NCI-H2196 treated with DMSO at 0.1 percent for 48 hours (cell line): ENCODE measurements around the gene SHH.
"Not testable (repeated sequence)": the region's sequence is repeated elsewhere in the genome, so short reads cannot be mapped to it uniquely, and the experiment has no call there.

Experiments
- DNase-seq: peaks from one replicate; lab custom pipeline; 2025; ENCODE audit not compliant: unreplicated experiment; lab: John Stamatoyannopoulos, UW

The SHH gene

DNA sequence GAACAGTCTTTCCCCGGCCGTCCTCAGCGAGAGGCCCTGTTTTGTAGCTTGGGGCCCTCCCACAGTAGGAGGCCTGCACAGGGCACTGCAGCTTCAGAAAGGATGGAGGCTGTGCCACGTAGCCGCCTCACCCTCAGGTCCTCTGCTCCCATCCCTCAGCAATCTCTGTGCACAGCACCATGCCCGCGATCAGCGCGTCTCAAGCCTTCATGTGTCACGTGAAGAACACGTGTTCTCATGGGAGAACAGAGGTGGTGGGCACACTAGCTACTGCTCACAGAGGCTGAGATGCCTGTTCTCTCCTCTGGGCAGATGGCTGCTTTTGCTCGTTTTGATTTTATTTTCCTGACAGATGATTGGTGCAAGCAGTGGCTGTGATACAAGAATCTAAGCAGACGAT is 8.5 kb upstream of the SHH start:
- no peak for DNase-seq

DNA sequence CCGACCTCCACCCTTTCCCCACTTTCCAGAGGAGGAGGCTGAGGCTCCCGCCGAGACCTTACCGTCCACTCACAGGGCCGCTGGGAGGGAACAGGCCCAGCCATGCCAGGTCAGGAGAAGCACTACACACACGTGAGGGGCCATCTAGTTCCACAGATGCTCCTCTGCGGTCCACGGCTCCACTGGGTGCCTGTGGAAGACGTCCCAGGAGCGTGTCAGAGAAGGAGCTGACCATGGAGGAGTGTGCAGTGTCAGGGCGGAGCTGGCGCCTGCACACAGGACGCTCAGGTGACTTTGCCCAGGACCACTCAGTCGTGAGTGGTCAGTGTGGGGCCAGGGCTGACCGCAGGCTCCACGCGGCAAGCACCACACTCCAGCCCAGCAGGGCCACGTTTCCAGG is 8.0 kb upstream of the SHH start:
- no peak for DNase-seq

DNA sequence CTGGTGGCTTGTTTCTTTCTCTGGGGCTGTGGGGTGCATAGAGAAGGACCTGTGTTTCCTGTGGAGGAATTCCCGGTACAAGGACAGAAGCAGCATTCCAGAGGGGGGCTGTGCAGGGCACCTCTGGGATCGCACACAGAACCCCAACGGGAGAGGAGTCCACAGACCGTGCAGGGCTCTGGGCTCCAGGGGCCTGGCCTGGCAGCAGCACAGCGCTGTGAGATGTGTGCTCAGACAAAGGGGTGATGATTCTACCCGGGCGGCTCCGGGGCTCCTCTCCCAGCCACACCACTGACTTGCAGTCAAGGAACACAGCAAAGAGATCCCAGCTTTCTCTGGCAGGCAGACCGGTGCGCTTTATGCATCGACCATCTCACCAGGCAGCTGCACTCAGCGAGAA is 6.9 kb upstream of the SHH start:
- DNase-seq, result no peak

DNA sequence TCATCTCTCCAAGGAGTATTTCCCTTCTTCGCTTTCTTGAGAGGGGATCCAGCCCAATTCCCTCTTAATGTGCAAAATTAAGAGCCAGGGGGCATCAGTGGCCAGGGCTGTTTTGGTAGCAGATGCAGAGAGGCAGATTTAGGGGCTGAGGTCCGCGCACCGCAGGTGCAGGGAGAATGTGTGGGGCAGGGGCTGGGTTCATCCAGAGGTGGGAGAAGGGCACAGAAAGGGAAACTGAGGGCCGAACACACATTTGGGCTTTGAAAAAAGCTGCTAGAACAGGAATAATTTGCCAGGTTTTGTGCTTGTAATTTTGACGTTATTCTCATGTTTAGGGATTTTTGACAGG is 6.5 kb upstream of the SHH start:
- DNase-seq, result no peak

DNA sequence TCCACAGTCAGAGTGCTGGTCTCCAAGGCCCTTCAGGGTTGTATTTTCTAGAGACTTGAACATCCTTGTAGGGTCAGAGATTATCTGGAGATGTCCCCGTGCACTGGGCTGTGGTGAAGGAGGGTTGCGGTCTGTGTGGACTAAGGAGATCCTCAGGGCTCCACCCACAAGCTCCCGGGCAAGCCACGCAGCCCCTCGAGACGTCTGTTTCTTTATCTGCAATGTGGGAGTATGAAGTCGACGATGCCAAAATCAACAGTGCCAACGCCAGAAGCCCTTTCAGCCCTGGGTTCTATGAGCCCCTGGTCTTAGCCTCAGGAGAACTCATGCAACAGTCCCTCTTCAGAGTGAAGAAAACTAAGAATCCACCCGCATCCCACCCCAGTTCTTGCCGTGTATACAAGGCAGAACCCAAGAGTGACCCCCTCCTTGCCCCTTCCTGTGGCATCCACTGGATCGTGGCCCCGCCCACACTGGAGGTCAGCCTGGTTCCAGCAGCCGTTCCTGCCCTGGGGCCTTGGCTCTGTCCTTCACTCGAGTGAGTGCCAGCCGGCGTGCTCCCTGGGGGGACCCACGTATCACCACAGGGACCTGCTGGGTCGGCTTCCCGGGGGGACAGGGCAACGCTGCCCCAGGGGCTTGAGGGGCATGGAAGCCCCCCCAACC is 6.0 kb upstream of the SHH start:
- no peak for DNase-seq

DNA sequence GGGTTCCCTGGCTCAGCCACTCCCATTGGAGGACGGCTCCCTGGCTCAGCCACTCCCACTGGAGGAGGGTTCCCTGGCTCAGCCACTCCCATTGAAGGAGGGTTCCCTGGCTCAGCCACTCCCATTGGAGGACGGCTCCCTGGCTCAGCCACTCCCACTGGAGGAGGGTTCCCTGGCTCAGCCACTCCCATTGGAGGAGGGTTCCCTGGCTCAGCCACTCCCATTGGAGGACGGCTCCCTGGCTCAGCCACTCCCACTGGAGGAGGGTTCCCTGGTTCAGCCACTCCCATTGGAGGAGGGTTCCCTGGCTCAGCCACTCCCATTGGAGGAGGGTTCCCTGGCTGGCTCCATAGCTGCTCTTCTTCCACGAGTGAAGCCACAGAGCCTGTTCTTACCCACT is 5.3 kb upstream of the SHH start:
- DNase-seq, result not testable (repeated sequence)

DNA sequence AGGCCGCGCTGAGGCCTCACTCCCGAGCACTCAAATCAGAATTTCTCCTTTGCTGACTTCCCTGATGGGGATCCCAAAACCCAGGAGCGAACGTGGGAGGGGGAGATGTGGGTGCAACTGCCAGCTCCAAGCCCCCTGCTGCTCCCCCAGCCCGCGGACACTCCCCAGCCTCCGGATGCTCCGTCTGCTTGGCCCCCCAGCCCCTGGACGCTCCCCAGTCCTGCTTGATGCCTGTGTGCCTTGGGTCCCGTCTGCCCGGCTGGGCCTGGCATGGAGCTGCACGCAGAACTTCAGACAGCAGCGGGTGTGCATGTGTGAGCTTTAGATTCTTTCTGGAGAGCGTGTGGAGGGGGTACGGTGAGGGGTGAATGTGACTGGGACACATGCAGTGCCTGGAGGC is 4.7 kb upstream of the SHH start:
- DNase-seq, result no peak

DNA sequence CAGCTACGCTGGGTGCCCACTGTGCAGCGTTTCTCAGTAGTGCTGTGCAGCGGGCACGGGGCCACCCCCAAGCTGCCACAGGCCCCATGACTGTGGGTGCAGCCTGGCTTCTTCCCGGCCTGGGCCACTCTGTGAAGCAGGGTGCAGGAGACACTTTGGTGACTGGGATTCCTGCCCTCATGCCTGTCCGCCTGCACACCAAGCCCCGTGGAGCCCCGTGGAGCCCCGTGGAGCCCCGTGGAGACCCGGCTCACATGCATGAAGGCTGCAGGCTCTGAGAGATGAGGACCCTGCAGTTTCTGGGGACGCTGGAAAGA is 3.9 kb upstream of the SHH start:
- no peak for DNase-seq

DNA sequence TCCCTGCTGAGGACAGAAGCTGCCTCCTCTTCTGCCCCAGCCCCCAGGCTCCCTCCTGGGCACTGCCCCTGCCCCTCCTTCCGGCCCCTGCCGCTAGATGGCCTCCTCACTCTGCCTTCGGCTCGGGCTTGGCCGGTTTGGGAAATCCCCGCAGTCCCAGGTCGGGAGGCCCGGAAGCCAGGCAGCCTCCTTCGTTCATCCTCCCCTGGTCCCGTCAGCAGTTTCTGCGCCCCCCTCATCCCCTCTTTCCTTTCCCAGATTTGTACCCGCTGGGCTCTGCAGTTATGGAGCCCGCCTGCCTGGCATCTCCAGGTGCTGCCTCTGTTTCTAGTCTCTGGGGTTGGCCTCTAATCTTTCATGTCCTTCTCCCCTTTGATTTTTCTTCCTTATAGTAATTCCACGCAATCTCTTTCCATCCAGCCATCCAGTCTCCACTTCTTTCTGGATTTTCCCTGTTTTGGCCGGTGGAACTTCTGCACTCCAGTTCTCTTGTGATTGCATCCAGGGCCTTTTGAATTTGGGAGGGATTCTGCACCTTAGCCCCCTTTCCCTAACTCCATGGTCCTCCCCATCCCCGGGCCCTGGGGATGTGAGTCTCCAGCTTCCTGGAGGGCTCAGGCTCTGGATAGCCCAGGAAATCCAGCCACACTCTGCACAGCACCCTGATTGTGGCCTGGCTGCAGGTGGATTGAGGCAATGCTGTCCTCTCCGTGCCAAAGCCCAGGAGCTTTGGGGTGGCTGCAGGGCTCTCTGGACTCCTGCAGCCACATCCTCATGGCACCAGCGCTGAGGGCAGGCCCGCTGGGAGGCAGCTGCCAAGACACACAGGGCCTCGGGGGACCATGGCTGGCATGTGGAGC is 3.3 kb upstream of the SHH start:
- no peak for DNase-seq

DNA sequence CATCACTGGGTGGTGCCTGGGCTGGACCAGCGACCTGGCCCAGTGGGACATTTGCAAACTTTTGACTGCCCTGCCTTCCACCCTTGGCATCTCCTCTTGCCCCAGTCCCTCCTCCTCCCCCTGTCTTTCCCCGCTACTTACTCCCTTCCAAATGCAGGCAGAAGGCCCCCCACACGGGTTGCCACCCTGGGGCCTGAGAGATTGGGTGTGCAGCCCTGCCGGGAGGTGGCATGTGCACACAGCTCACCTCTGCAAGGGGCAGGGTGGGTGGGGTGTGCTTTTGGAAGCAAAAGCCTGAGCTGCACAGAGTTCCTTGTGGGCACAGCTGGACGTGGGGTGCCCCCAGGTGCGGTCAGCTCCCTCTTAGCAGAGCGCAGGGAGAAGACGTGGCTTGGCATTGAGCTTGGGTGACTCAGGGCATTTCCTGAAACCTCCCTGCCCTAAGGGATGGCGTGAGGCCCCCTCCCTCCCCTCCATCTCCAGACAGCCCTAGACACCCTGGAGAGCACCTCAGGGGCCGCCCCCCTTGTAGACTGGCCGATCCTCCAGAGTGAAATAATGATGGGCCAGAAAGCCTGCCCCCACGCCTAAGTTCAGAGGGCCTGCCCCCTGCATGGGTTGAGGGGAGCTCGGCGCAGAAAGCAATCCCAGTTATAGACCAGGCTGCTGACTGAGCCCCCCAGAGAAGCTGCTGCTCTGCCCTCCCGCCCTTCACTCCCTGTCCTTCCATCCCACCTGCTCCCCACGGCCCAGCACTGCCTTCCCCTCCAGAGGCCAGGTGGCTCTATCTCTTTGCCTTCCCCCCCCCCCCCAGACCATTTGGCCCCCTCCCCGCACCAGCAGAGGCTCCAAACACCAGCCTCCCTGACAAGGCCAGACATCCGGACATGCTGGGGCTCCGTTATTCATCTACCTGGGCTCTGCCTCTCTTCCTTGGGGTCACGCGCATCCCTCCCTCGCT is 2.3 kb upstream of the SHH start:
- no peak for DNase-seq

DNA sequence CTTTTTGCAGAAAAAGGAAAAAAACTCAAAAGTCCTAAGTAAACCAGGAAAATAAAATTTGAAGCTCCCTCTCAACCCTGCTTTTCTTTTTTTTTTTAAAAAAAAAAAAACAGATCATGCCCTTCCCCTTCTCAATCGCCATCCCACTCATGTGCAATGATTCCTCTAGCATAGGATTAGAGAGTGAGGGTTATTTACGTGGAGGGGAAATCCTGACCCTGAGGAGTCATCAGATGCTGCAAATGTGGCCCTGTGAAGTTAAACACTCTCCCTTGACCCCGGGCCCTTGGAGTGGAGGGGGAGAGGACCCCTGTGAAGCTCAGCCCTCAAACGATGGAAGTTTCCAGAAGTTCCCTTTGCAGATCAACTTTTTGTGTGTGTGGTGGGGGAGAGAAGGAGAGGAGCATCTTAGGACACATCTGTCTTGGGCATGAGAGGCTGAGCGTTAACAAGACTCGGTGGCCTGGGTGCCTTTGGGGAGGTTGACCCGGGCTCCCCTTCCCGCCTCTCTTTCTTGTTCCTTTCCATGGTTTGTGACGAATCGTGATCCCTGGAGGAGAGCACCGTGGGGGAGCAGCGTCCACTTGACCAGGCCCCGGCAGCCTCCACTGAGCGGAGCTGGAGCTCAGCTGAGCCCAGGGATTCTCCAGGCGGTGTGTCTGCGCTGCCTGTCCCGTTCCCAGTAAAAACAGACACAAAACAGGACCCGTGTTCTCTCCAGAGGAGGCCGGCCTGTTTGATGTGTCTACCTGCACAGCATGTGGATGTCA is 1.5 kb upstream of the SHH start:
- no peak for DNase-seq

DNA sequence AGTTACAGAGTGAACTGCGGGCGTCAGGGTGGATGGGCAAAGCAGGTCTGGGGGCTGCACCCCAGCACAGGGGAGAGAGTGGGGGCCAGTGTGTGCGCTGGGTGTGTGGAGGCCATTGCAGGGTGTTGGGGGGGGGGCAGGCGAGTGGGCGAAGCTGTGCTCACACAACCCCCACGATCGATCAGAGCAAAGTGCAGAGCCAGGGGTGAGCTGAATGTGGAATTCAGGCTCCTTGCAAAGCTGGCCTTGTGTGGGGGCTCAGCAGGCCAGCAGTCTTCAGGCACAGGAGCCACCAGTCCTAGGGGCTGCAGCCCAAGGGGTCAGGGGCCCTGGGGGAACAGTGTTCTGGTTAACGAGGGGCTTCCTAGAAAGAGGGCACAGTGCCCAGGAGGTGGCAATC is 862 bp upstream of the SHH start:
- no peak for DNase-seq

DNA sequence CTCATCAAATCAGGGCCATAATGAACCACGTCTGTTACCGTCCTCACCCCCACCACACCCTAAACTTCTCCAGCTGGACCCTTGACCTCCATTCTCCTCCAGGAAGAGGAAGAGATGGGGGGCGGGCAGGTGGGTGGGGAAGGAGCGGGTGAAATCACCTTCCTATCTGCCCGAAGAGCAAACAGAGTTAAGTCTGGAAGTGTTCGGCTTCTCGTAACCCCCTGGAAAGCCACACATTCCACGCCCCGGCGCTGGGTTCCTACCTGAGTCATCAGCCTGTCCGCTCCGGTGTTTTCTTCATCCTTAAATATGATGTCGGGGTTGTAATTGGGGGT is 736 bp downstream of the SHH start:
- no peak for DNase-seq

DNA sequence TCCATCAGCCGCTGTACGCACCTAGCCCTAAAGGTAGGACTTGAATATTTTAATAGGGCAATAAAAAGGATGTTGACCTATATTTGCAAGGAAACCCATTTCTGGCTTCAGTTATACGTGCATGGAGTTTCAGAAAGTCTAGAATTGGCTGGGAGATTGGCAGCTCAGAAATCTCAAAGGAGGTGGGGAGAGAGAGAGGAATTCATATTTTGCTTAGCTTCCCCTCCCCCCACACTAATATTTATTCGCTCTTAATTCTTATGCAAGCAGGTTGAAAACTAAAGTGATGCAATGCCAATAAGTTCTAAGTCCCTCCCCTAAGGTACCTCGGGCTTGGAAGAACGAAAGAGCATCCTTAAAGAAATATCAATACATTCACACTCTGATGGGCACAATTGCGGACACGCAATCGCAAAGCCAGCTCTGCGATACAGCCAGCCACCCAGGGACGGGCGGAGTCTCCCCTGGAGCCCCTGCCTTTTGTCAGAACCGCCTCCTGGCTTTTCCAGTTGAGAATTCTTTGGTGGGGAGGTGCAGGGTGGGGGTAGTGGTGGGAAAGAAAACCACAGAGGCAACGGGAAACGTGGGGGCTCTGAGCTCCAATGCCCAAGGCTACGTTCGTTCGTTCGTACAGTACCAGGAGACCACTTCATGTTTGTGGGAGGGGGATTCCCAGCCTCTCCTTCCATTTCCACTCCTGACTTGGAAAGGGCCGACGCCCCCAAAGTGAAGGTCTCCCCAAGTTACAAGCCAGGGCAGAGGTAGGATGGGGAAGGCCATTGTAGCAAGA is 1.3 kb downstream of the SHH start:
- no peak for DNase-seq

DNA sequence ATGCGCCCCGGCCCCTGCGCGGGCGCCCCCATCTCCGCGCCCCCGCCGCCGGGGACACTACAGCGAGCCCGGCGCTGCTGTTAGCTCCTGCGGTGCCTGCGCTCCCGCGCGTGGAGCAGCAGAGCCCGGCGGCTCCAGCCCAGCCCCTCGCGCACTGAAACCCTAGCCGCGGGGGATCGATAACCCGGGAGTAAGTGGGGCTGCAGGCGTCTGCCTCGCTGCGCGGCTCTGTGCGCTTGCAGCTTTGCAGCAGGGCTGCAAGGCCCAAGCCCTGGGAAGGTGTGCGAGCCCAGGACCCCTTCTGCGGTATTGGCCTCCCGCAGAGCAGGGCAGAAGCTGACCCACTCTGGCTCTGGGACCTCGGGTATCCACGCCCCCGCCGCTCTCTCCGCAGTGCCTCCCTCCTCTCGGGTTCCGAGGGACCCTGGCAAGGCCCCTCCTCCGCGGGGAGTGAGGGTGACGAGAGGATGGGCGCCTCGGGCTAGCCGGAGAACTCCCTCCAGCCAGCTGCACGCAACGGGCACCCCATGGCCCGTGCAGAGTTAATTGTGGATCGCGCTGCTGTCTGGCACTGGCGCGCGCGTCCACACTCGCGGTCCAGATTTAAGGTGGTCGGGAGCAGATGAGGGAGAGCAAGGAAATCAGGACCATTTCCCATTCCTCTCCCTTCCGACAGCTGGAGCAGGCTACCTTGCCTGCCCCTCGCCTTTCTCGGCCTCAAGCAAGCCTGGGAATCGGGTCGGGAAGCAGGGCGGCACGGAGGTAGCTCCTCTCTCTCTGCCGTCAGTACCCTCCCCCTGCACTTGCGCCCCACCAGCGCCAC is 2.1 kb downstream of the SHH start:
- DNase-seq, result no peak

DNA sequence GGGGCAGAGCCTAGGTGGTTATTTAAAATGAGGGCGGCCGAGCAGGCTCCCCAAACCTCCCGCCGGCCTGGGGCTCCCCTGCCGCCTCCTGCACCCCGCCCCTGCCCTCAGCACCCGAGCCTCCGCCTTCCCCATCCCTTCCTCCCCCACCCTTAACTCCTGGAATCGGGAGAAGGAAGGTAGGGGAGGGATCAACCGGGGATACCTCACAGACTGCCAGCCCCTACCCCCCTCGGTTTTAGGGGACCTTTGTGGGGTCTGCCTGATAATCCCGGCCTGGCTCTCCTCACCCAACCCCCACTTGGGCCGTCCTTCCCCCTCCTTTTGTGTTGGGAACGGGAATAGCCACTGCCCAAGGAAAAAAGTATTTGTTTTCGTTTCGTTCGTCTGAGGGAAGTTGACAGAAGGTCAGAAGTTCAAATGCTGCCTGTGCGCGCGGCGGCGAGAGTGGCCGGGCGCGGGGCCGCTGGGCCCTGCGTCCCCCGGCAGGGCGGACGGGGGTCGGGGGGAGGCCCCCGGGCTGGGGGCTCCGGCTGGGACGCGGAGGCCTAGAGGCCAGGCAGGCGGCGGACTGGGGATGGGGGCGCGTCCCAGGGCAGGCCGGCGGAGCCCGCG is 2.8 kb downstream of the SHH start:
- no peak for DNase-seq

DNA sequence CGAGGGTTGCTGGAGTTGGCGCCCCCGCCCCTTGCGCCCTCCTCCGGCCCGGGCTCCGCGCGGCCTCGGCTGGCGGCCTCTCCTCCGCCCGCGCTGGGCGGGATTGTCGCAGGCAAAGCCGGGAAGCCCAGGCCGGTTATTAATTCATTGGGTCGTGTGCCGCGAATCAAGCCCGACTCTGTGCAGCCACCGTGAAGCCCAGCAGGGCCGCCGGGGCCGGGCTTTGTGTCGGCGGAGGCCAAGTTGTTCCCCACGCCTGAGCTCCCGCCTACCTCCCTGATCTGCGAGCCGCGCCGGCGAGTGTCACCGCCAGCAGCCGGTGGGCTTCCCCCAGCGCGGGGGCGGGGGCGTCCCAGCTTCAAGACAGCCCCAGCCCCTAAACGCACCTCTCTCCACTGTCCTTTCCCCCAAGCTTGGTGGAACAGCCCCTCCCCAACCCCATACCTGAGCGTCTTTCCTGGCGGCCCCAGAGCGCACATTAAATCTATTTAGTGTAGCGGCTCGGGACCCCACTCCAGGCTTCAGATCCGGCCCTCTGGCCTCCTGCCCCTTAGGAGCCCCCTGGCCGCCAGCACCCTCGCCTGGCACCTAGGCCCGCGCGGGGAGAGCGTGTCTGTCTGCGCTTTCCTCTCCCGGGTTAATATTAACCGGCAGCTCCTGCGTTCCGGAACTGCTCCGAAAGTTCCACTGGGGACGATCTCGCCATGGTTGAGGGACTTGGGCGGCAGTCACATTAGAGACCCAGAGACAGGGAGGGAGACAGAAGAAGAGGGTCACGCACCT is 3.5 kb downstream of the SHH start:
- no peak for DNase-seq

DNA sequence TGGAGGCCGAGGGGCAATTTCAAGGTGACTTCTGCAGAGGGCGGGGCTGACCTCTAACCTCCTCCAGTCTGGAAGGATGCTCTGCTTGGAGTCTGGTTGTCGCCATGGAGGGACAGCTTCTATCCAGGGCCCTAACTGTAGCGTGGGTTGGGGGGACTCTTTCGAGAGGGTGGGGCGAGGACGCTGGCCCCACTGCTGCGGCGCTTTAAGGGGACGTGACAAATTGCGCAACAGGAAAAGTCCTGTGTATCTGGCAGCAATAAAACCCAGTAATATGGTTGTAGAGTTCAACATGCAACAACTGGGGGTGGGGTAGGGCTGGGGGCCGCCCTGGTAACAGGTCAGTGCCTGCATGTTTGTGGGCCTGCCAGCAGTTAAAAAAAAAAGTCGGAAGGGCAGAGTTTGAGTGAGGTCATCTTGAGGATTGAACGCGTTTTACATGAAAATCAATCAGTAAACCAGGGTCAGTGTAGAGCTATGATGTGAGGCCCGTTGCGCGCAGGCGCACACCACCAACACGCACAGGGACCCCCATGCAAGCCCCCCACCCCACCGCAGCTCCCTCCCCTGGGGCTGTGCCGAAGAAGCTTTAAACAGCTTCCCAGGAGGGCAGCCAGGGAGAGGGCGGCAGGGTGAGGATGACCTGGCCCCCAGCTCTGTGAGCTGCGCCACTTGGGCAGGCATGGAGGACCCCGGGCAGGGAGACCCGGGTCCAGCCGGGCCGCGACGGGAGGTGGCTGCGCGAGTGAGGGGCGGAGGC is 4.3 kb downstream of the SHH start:
- no peak for DNase-seq
